Activated naive CD4-positive, alpha-beta T cell treated with anti-CD3 and anti-CD28 coated beads, Interleukin-2, amount 50 U/mL, for 72 hours (primary cell): ENCODE results near the gene PPP6R1. TPM values are rescaled to one million over a fixed set of nuclear protein-coding genes. Genes with fewer than 3 reads are reported as not detected.
A peak's percentile ranks its signal among the peaks of the same experiment; 100 is the strongest.

ENCODE experiments used
- ATAC-seq, 2 donors: fragments of 150-1000 bp; cut with Tn5 transposase; 2 replicates each; pipeline ENCODE4 v1.10.0; 2021; ENCODE audit warnings: mild to moderate bottlenecking in 2 of 2, moderate library complexity in 2 of 2
- DNase-seq, 2 donors: peaks; one replicate each; pipeline ENCODE4 v3.0.0; 2021 to 2022; ENCODE audit warnings: low spot score in 2 of 2
- H3K27ac Mint-ChIP-seq, 2 donors: one replicate each; pipeline ENCODE4 v1.8.0; 2022; ENCODE audit warnings: mild to moderate bottlenecking in 2 of 2, mixed read lengths in 2 of 2
- H3K36me3 Mint-ChIP-seq, 2 donors: one replicate each; pipeline ENCODE4 v1.8.0; 2022; ENCODE audit warnings: mixed read lengths in 2 of 2
- H3K9me3 Mint-ChIP-seq, 2 donors: one replicate each; pipeline ENCODE4 v1.8.0; 2022; ENCODE audit warnings: mixed read lengths in 2 of 2
- total RNA-seq, 2 donors: library from RNA; stranded (reverse); gene quantifications; one replicate each; pipeline ENCODE4 v1.2.3, GENCODE V29; 2022

Gene PPP6R1
- total RNA-seq, 2 donors from 2014 or later: 160 to 225 TPM

DNA sequence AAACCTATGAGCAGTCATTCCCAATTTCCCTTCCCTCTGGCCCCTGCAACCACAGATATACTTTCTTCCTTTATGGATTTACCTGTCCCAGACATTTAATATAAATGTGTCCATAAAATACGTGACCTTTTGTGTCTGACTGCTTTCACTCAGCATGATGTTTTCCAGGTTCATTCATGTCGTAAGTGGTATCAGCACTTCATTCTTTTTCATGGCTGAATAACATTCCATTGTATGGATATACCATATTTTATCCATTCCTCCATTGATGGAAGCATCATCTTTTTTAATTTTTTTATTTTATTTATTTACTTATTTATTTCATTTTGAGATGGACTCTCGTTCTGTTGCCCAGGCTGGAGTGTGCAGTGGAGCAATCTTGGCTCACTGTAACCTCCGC is 8.0 kb upstream of the PPP6R1 start:
- Mint-ChIP-seq H3K9me3 (peaks cover 6 to 8% of the 10 kb centered on the region in 2 donors), H3K36me3 (peaks cover 12 to 13% of the 10 kb centered on the region in 2 donors), H3K27ac (no peak overlapping the region)
- DNase-seq (no peak), ATAC-seq (no peak)

DNA sequence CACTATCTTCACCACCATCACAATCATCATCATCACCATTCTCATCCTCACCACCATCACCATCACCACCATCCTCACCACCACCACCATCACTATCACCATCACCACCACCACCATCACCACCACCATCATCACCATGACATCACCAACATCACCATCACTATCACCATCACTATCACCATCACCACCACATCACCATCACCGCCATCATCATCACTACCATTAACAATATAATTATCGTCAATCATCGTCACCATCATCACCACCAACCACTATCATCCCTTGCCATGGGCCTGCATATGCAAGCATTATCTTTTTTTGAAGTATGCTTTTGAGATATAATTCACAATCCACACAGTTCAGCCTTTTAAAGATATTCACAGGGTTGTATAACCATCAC is 7.6 kb upstream of the PPP6R1 start:
- Mint-ChIP-seq H3K36me3 (peaks cover 12 to 13% of the 10 kb centered on the region in 2 donors), H3K27ac (no peak overlapping the region), H3K9me3 (peaks cover 6 to 8% of the 10 kb centered on the region in 2 donors)
- no peak for DNase-seq
- no peak for ATAC-seq

DNA sequence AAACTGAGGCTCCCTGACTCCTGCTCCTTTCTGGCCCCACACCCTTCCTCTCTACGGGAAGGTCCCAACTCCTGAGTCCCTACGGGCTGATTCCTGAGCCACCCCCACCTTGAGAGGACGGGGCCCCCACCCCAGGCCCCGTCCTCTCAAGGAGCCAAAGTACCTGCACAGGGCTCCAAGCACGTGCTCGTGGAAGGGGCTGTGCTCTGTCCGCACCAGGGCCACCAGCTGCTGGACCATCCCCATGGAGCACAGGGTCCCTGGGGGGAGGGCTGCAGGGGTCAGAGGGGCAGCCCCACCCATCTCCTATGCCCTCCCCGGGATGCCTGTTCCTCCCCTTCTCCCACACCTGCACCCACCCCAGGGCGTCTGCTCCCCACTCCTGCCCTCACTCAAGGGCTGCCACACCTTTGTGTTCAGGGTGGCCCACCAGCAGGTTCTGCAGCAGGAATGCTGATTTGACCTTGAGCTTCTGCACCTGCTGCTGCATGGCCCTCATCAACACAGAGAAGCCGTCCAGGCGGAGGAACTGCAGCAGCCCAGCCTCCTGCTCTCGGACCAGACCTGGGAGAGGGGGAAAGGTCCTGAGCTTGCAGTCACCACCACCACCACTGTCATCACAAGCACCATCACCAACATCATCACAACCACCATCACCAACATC is 7.0 kb upstream of the PPP6R1 start:
- H3K27ac Mint-ChIP-seq: no peak overlapping the region
- H3K36me3 Mint-ChIP-seq: peaks cover 12 to 13% of the 10 kb centered on the region in 2 donors
- DNase-seq: no peak
- peaks cover 6 to 8% of the 10 kb centered on the region in 2 donors for H3K9me3 Mint-ChIP-seq
- no peak for ATAC-seq

DNA sequence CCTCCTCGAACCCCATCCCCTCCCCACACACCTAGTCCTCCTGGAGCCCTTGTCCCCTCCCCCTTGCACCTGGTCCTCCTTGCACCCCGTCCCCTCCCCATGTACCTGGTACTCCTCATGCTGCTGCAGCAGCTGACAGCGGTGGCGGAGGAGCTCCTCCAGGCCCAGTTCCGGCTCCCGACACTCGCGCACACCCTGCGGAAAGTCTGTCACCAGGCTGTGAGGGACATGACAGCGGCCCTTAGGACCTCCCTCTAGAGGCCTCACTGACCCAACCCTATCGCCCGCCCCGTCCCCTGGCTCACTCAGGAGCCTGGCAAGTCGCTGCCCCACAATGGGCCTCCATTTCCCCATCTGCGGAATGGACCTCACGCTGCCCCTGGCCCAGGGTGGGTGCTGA is 6.4 kb upstream of the PPP6R1 start:
- Mint-ChIP-seq H3K9me3 (peaks cover 6 to 8% of the 10 kb centered on the region in 2 donors), H3K27ac (no peak overlapping the region), H3K36me3 (peaks cover 12 to 13% of the 10 kb centered on the region in 2 donors)
- ATAC-seq (no peak), DNase-seq (no peak)

DNA sequence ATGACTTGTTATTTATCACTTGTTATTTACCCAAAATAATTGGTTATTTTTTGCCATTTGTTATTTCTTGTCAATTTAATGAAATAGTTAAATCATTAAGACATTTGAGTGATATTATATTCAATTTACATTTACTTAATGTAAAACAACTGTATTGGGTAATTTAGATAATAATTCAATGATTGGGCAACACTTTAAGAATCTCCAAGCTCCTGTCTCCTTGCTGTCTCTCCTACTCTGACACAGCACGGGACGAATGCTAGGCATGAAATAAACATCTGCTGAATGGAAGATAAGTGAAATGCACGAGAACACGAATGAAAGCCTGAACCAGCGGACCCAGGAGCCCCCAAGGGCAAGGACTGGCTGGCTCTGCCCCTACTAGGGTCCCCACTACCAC is 5.7 kb upstream of the PPP6R1 start:
- H3K36me3 Mint-ChIP-seq: peaks cover 12 to 14% of the 10 kb centered on the region in 2 donors
- no peak for ATAC-seq
- peaks cover 6 to 8% of the 10 kb centered on the region in 2 donors for H3K9me3 Mint-ChIP-seq
- no peak overlapping the region for H3K27ac Mint-ChIP-seq
- DNase-seq: no peak

DNA sequence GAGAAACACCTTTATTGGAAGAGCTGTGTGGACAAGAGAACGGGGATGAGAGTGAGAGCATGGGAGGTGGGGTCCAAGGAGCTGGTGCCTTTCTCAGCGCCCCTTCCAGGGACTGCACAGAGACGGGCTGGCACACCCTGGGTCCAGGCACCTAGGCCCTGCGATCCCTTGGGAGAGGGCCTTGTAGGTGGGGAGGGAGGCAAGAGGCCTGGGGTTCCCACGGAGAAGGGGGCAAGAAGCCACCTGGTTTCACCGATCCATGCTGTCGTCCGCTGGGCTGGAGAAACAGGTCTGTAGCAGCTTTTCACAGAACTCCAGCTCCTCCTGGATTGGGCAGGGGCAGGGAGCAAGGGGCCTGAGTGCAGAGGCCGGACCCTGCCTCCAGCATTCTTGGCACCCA is 3.5 kb upstream of the PPP6R1 start:
- no peak for DNase-seq
- H3K27ac Mint-ChIP-seq: no peak overlapping the region

DNA sequence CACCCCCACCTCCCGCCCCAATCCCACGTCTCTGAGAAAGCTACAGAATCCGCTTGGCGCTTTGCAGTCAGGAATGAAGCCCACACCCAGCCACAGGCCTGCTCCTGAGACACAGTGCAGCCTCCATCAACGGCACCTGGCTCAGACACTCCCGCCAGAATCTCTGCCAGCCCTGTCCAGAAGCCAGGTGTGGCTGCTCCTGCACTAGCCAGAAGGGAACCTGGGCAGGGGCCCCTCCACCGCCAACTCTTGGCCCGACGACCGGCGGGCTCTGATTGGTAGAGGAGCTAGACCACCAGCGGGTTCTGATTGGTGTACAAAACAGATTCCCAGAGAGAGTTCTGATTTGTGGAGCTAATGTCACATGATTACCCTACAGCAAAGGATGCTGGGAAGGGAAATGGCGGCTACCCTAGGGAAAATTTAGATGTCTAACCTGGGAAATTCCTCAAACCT is 2.9 kb upstream of the PPP6R1 start:
- DNase-seq (no peak), ATAC-seq (no peak)
- Mint-ChIP-seq H3K9me3 (peaks cover 6% of the 10 kb centered on the region in 2 donors), H3K27ac (no peak overlapping the region), H3K36me3 (peaks cover 25 to 27% of the 10 kb centered on the region in 2 donors)

More for the DNA sequence above, 3.5 kb upstream of the PPP6R1 start:
- Mint-ChIP-seq H3K9me3 (peaks cover 6 to 8% of the 10 kb centered on the region in 2 donors), H3K36me3 (peaks cover 21 to 24% of the 10 kb centered on the region in 2 donors)
- ATAC-seq: no peak

DNA sequence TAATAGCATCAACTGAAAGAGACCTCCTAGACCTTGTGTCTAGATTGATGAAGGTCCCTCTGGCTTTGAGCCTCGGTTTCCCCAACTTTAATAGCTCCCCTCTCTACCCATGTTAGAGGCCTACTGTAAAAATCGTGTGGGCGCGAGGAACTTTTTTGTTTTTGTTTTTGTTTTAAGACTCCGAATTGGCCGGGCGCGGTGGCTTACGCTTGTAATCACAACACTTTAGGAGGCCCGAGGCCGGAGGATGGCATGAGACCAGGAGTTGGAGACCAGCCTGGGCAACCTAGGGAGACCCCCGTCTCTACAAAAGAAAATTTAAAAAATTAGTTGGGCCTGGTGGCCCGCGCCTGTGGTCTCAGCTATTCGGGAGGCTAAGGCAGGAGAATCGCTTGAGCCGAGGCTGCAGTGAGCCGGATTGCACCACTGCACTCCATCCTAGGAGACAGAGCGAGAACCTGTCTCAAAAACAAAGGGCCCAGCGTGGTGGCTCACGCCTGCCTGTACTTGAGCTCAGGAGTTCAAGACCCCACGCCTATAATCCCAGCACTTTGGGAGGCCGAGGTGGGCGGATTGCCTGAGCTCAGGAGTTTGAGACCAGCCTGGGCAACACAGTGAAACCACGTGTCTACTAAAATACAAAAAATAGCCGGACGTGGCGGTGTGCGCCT is 858 bp upstream of the PPP6R1 start:
- Mint-ChIP-seq H3K36me3 (peaks cover 39 to 41% of the 10 kb centered on the region in 2 donors), H3K27ac (peak overlapping the region; percentile 91 to 97), H3K9me3 (no peaks in the 10 kb centered on the region)
- ATAC-seq: no peak
- no peak for DNase-seq

DNA sequence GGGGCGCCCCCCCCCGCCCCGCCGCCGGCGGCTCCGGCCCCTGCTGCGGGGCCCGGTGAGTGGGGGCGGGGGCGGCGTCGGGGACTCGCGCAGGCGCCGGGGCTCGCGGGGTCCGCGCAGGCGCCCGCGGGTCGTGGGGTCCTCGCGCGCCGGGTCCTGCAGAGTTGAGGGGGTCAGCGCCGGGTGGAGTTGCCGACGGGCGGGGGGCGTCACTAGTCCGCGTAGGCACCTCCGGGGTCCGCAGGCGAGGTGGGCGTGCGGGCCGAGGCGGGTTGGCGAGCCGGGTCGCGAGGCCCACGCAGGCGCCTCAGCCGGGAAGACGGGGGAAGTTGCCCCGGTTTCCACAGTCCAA is 365 bp downstream of the PPP6R1 start:
- peak in 1 of 2 donors; percentile 19 for ATAC-seq
- Mint-ChIP-seq H3K36me3 (peaks cover 43 to 53% of the 10 kb centered on the region in 2 donors), H3K27ac (peak overlapping the region in 1 of 2 donors; percentile 97), H3K9me3 (no peaks in the 10 kb centered on the region)
- DNase-seq: peak in 1 of 2 donors; percentile 46

DNA sequence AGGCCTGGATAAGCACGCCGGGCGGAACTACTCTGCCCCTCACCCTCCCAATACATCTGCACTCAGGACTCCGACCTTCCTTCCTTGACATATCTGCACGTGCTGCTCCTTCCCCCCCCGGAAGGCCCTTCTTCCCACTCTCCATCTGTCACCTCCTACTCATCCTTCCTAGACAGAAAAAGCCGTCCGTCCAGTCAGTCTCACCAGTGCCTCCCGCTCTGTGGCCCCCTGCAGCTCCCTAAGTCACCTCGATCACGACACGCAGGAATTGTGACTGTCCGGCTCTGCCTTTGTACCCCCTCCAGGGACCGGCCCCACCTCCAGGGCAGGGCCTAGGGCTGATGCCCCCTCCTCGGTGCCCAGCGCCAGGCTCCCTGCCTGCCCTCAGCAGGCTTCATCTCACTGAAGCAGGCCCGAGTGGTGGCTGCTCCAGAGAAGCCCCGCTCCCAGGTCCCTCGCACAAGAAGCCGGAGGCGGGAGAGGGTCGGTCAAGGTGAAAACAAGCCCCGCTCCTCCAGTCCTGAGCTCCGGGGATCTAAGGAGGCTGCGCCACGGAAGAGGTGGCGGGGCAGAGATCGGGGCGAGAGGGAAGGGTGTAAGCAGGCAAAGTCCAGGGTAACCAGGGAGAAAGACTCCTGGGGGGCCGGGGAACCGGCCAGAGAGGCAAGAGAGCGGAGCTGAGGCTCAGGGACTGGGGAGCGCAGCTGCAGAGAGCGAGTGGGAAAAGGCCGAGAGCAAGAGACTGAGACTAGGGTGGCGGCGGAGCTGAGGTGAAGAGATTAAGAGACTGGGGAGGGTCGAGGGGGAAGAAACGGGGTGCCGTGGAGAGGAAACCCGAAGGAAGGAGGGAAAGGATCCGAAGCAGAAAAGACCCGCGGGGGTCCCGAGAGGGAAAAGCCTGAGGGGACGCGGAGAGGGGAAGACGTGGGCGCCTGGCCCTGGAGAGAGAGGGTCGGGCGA is 1.1 kb downstream of the PPP6R1 start:
- H3K9me3 Mint-ChIP-seq: no peaks in the 10 kb centered on the region
- peak in 1 of 2 donors; percentile 25 for DNase-seq
- no peak for ATAC-seq
- H3K27ac Mint-ChIP-seq: peak overlapping the region; percentile 97
- peaks cover 43 to 57% of the 10 kb centered on the region in 2 donors for H3K36me3 Mint-ChIP-seq

DNA sequence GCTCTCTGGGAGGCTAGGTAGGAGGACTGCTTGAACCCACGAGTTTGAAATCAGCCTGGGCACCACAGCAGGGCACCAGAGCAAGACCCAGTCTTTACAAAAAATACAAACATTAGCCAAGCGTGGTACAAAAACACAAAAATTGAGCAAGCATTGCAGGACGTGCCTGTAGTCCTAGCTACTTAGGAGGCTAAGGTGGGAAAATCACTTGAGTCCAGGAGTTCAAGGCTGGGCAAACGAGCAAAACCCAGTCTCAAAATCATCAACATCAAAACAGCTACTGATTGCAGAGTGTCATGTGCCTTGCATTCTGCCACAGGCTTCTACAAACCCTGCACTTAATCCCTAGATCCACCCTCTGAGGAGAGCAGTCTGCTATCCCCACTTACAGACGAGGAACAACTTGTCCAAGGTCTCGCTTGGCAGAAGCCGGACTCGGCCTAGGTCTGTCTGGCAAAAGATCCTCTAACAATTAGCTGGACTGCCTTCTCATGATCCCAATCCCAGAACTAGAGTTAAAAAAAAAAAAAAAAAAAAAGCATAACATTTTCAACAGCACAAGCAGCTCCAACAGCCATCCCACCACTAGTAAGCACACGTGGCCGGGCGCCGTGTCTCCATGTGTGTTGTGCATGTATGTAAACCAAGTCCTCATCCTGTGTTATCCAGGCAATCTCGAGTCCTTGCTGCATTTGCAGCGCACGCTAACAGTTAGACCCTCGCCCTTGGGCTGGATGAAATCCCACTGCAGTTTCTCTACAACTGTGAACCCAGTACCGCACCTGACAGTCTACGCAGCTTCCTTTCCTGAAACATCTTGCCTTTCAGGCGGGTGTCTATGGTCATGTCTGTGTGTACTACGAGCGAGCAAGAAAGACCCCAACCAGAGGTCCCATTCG is 2.0 kb downstream of the PPP6R1 start:
- no peak for DNase-seq
- no peak for ATAC-seq
- peak overlapping the region; percentile 97 for H3K27ac Mint-ChIP-seq
- H3K9me3 Mint-ChIP-seq: no peaks in the 10 kb centered on the region
- peaks cover 43 to 54% of the 10 kb centered on the region in 2 donors for H3K36me3 Mint-ChIP-seq

DNA sequence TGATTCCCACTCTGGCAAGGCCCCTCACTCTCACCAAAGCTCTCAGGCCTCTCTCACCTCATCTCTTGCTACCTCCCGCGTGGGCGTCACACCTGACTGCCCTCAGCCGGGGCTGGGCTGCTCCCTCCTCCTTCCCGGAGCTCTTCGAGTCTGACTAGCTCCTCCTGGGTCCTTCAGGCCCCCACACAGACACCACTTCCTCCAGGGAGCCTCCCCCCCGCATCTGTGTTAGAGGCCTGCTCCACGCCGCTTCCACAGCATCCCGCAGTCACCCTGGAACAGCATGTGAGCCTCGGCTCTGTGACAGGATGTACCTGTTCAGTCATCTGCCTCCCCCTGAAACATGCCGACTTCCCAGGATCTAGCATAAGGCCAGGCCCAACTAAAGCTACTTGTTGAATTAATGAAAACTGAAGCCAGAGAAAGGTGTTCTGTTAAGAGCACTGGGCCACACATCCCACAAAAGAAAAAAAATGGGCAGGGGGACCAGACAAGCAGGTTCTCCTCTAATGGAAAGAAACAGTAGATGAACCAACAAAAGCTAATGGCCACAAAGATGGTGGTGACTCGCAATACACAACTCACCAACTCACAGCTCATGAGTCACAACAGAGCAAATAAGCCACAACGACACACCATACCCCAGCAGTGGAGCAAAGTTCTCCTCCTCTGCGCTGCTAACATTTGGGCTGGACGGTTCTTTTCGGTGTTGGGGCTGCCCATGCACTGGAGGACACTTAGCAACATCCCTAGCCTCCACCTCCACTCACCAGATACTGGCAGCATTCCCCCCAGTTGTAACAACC is 3.0 kb downstream of the PPP6R1 start:
- Mint-ChIP-seq H3K36me3 (peaks cover 48 to 61% of the 10 kb centered on the region in 2 donors), H3K27ac (peak overlapping the region; percentile 97), H3K9me3 (no peaks in the 10 kb centered on the region)
- peak; percentile 14 to 44 for ATAC-seq
- peak; percentile 51 to 71 for DNase-seq

DNA sequence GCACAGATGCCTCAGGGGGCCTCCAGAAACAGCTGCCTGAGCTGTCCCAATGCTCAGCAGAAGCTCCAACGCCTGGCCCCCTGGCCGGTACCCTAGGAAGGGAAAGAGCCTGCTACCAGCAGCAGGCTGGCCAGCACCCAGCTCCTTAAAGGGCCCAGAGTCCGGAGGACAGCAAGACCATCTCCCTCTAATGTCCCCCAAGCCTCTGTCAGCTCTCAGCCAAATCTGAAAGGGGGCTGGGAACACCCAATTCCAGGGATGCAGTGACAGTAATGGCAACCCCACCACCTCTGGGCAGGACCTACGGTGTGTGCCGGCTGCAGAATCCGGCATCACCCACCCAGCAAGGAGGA is 4.2 kb downstream of the PPP6R1 start:
- Mint-ChIP-seq H3K27ac (peak overlapping the region; percentile 97), H3K9me3 (no peaks in the 10 kb centered on the region), H3K36me3 (peaks cover 49 to 64% of the 10 kb centered on the region in 2 donors)
- ATAC-seq (no peak), DNase-seq (no peak)

DNA sequence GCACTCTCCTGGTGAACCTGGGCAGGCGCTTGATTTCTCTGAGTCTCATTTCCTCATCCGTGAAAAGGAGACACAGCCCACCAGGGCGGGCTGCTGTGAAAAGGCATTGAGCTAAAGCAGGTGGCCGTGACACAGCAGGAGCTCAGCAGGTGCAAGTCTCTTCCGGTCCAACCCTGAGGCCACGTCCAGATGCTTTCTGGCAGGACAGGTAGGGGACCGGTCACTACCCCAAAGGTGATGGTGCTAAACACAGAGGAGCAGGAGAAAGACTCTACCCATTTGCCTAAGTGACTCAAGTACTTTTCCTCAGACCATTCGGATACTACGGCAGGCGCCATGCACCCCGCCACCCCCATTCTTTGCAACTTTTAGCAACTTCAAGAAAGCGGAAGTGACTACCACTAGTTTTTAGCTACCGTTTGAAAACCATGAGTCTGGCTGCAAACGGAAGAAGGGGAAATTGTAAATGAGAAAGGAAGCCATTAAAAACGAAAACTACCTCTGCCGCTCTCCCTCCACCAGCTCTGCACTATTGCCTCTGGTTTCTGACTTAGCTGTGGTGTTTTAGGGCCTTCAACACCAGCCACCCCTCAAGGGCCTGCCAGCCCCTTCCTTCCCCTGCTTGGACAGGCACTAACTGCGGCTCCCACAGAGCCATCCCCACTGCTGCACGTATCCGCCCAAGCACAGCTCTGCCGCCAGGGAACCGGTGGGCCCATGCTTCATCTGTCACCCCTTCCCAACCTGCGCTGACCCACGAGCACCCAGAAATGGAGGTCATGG is 4.8 kb downstream of the PPP6R1 start:
- H3K9me3 Mint-ChIP-seq: no peaks in the 10 kb centered on the region
- peak; percentile 28 to 37 for ATAC-seq
- DNase-seq: peak; percentile 55 to 74
- peak overlapping the region; percentile 97 for H3K27ac Mint-ChIP-seq
- peaks cover 43 to 64% of the 10 kb centered on the region in 2 donors for H3K36me3 Mint-ChIP-seq
